ENCODE results near the gene LBH.

- no peak for TF ChIP-seq CTCF (IDR thresholded peaks at IDR 0.05)
- no peak for TF ChIP-seq POLR2A (IDR thresholded peaks at IDR 0.05)
Observed at GRCh38 chr2:30234180-30234971, 3.0 kb downstream of the LBH start.

Measured in right lobe of liver (tissue), 4 donors.